Hematopoietic multipotent progenitor cell treated with erythropoietin and hydrocortisone succinate and interleukin-3 and kit ligand, for 17 days (in vitro differentiated cells): ENCODE results near the gene CIART.
A peak's percentile ranks its signal among the peaks of the same experiment; 100 is the strongest.
"Not testable (repeated sequence)": the region's sequence is repeated elsewhere in the genome, so short reads cannot be mapped to it uniquely, and the experiment has no call there.

Experiments used
- DNase-seq: peaks from one replicate; pipeline ENCODE4 v3.0.0-alpha.2; 2015; ENCODE audit warnings: low spot score

The CIART gene, protein sequence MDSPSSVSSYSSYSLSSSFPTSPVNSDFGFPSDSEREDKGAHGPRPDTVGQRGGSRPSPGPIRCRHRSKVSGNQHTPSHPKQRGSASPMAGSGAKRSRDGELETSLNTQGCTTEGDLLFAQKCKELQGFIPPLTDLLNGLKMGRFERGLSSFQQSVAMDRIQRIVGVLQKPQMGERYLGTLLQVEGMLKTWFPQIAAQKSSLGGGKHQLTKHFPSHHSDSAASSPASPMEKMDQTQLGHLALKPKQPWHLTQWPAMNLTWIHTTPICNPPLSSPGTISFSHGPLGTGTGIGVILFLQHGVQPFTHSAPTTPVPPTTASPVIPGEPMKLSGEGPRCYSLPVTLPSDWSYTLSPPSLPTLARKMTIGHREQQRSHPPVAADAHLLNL

DNA sequence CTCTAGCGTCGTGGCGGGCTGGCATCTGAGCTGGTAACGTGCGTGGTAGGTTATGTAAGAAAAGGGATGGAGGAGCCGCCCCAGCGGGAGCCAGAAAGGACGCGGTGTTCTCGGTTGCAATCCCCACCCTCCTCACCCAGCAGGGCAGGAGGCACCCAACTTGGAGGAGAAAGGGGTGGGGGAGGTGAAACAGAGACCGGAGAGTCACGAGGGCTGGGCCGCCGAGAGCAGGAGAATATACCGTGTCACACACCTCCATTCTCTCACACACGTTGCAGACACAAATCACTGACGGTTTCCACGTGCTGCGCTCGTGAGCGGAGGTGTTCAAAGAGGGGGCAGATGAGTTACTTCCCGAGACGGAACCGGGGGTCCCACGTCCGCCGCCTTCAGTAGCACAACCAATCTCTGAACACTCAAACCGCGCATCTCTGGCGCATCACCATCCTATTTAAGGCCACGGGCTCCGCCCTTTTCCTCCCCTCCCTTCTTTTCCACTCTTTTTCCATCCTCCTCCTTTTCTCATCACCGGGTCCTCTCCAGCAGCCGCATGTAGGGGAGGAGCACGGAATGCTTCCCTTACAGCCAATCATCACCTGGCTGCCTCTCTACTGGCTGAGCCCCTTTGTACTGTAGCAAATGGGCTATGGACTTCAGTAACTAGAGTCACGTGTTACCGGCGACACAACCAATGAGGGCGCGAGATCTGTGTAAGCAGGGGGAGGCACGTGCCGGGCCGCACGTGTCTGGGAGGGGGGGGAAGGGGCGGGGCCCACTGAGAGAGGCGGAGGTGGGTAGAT, at the start of gene CIART:
CIART (plus strand) TSS at position 797 of the 800 bp plus-strand sequence. CDS start 714 bp downstream, outside the sequence.
- DNase-seq: peak; percentile 86

DNA sequence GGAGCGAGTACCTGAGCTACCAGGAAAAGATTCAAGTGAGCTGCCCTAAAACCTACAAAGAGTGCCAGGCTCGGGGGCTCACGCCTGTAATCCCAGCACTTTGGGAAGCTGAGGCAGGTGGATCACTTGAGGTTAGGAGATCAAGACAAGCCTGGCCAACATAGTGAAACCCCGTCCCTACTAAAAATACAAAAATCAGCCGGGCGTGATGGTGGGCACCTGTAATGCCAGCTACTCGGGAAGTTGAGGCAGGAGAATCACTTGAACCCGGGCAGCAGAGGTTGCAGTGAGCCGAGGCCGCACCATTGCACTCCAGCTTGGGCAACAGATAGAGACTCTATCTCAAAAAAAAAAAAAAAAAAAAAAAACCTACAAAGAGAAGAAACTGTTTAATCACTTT, 49.4 kb upstream of the CIART start:
- DNase-seq: not testable (repeated sequence)

DNA sequence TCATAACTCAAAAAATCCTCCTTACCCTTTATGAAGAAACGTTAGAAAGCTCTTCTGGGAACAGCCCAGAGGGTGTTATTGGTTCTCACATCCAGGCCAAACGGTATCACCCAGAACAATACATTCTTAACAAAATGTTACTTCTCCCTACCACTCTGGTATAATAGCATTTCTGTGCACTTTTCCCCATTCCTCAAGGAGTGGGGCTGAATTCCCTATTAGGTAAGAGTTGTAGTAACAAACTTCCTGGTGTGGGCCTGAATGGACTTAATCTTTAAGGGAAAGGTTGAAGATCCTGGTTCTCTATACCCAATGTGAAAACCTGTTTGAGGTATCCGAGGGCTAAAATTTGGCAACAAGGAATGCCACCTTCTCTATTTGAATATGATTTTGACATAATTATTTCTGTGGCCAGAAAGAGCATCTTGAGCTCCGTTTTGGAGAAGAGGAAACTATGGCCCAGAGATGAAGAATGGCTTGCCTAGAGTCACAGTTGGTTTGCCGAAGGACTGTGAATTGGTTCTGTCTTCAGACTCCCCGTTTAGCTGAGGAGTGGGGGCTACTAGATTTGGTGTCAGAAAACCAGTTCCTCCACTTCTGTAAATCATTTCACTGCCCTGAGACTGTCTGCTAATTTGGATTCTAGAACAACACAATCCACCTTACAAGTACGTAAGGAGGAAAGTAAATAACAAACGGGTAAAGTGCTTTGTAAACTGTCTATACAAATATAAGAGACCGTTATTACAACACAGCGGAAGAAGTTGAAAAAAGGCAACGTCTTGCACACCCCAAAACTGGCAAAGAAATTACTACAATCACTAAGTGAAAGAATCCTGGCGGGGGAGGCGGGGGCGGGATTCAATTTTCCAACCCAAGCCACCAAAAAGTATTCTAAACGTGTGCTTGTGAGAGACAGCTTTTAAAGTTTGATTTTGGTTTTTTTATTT, 48.7 kb upstream of the CIART start:
- DNase-seq: peak; percentile 27

DNA sequence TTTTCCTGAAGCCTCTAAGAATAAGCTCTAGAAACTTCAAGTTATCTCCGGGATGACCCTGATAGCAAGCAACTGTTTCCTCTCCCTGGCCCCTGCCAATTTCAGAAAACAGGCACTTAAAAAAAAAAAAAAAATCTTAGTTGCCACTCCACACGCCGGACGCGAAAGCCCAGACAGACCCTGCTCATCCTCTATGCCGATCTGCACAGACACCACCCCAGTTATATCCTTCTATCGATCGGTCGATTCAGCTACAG, 48.1 kb upstream of the CIART start:
- no peak for DNase-seq

DNA sequence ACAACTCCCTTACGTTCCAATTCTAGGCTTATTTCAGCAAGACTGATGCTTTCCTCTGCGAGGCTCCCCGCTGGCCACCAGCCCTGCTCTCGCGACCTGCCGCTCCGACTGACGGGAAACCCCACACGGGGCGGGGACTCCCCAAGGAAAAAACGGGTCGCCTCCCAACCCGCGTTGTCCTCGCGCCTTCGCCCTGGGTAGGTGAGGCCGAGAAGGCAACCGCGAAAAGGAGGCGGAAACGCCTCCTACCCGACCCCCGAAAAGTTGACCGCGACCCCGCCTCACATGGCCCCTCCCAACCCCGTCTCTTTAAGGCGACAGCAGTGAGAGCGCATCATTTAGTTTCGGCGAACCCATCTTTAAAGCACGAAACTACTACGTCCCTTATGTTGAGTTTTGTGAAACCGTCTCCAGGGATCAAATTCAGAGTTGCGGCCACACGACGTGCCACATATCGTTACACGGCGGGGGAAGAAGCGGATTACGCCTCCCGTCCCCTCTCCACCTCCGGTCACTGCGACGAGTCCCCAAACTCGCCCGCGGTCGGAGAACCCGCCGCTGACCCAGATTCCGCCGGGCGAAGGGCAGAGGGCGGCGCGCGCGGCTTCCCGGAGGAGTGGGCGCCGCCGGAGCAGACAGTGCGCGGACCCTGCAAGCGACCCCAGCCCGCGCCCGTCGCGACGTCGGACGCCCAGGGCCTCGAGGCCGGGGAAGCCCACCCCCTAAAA, 47.6 kb upstream of the CIART start:
- peak; percentile 76 for DNase-seq

DNA sequence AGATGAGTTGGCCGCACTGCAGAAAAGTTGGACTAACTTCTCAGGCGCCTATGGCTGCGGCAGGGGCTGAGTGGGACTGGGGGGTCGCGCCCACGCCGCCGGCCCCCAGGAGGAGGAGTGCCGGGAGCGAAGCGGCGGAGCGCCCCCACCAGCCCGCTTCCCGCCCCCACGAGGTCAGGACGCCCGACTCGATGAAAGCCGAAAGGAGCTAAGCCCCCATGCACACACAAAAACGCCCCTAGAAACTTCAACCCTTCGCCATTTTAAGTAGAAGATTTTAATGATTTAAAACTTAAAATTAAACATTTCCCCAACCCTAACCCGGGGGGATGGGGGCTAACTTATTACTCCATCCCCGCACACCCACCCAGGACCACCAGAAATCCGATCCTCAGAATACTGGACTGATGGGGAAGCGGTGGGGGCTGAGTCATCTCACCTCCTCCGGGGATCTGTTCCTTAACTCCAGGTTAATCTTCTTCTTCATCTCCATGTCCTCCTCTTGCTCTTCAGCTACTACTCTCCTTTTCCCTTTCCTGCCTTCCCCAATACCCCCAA, 47.0 kb upstream of the CIART start:
- DNase-seq: no peak

DNA sequence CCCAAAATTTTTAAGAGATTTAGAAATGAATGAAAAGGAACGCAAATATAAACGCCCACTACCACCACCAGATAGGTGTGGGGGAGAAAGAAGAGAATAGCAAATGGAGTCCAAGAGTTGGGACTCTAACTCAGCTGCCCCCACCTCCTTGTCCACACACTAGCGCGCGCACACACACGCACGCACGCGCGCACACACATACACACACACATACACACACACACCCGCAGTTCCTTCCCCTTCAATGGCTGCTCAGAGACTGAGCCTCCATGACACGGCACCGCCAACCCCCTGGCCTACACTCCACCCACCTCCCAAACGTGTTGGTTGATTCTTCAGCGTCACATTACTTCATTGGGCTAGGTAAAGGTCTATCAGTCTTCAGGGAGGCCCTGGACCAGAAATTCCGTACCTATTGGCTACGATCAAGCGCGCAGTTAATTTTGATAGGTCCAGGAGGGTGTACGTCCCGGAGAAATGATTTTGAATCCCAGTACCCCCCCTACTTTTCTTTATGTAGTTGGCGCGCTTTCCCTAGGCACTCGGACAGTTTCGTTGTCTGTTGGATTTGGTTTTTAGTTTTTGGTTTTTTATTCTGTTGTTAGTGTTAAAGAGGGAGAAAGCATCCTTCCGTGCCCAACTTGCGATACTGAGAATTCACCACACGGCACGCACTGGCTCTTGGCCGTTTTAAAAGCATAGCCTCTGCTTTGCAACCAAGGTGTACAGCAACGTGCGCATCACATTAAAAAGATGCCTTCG, 46.3 kb upstream of the CIART start, which contains the start of gene ANP32E:
ANP32E (minus strand) TSS at position 261 of the 762 bp plus-strand sequence. CDS start 326 bp downstream, outside the sequence.
- peak; percentile 93 for DNase-seq

DNA sequence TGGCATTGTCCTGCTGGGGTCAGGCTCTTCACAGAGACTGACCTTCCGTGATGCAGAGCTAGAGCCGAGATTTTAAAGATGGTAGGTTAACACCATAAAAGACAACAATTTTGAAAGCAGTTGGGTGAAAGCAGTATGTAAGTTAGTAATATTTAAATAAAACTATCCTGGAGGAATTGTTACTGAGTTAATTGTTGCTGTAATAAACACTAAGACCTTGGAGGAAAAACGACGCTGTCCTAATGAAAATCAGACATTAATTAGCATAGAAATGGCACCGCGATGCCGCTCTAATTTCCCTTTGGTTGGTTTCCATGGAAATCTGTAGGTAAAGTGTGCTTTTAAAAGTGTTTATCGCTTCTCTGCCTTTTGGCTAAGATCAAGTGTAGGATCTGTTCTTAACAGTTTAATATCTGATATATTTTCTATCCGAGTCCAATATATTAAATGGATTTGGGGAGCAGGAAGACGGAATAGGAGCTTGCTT, 45.7 kb upstream of the CIART start:
- no peak for DNase-seq

DNA sequence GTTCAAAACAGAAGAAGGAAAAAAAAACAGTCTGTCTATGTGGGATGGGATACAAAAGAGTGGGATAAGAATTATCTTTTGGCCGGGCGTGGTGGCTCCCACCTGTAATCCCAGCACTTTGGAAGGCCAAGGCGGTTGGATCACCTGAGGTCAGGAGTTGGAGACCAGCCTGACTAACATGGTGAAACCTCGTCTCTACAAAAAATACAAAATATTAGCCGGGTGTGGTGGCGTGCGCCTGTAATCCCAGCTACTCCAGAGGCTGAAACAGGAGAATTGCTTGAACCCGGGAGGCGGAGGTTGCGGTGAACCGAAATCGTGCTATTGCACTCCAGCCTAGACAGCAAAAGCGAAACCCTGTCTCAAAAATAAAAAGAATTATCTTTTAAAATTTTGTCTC, 45.2 kb upstream of the CIART start:
- DNase-seq: not testable (repeated sequence)

DNA sequence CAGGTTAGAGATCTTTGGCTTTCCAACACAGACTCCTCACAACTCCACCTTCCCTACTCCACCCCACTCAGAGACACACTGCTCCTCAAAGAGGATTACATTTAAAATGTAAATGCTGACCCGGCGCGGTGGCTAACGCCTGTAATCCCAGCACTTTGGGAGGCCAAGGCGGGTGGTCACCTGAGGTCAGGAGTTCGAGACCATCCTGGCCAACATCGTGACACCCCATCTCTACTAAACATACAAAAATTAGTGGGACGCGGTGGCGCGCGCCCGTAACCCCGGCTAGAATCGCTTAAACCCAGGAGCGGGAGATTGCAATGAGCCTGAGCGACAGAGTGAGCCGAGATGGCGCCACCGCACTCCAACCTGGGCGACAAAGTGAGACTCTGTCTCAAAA, 44.6 kb upstream of the CIART start:
- no peak for DNase-seq

DNA sequence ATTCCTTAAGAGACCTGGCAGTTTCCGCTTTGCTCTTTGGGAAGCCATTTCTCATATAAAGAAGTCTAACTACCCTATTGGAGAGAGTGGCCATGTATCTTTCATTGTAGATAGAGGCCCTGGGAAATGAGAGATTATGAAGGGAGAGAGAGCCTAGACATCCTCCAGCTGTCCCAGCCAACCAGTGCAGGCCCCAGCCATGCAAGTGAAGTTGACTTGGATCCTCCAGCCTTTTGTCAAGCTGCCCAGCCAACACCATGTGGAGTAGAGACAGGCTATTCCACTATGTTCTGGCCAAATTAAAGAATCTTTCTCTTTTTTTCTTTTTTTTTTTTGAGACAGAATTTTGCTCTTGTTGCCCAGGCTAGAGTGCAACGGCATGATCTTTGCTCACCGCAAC, 39.4 kb upstream of the CIART start:
- DNase-seq: no peak

DNA sequence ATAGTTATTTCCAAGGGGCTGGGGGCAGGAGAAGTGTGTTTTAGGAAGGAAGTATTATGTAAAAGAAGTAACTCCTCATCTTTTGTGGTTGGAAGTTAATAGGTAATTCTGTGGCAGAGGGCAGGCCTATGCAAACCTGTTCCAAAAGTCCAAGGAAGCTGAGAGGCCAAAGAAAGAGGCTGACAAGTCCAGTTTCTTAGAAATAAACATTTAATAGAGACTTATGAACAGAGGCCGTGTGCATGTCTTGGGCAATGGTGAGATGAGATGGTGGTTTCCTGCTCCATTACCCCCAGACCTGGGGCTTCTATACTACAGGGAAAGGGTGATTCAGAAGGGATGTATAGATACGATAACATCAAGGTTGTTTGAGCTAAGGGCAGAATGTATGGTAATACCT, 32.4 kb upstream of the CIART start:
- DNase-seq: no peak

DNA sequence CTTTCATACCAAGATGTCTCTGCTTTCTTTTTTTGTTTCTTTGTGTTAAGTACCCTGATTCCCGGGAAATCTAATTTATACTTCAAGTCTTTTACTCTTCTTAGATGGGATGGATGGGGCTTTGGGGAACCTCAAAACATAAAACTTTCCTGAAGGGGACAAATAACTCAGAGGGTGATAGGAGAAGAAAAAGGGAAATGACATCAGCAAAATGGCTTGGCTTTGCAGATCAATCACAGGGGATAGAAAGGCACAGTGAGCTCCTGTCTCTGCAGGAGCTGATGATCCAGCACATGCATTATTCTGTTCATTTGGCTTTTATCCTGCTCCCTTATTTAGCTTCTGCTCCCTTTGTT, 26.2 kb upstream of the CIART start:
- DNase-seq: no peak

DNA sequence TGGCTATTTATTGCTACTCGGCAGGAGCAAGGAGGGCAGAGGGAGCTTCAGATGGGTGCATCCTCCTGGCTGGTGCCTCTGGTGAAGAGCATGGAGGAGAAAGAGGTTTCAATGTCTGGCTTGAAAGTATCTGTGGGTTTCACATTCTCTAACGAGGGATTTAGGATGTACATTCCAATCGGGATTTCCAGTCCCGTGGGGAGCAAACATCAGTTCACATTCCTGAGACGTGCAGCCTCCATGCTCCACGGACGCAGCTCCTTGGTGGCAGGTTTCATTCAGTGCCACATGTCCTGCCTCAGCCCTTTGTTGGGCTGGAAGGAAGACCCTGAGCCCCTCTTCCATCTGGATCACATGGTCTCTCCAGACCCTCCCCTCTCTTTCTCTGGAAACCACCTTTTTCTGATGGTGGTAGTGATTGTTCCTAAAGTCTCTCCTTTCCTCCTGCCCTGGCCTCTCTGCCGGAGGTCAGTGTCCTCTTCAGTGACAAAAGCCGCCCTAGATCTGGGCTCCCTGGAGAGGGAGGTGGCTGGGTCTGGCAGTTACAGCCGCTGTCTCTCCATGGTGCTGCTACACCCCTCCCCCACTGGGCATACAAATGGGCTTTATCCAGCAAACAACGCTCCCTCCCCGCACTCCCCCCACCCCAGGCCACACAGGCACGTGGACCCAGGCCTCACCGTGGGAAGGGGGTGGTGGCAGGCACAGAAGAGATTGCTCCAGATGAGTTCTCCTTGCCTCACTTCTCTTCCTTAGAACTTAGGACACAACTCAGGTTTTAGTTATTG, 25.6 kb upstream of the CIART start:
- DNase-seq: no peak

DNA sequence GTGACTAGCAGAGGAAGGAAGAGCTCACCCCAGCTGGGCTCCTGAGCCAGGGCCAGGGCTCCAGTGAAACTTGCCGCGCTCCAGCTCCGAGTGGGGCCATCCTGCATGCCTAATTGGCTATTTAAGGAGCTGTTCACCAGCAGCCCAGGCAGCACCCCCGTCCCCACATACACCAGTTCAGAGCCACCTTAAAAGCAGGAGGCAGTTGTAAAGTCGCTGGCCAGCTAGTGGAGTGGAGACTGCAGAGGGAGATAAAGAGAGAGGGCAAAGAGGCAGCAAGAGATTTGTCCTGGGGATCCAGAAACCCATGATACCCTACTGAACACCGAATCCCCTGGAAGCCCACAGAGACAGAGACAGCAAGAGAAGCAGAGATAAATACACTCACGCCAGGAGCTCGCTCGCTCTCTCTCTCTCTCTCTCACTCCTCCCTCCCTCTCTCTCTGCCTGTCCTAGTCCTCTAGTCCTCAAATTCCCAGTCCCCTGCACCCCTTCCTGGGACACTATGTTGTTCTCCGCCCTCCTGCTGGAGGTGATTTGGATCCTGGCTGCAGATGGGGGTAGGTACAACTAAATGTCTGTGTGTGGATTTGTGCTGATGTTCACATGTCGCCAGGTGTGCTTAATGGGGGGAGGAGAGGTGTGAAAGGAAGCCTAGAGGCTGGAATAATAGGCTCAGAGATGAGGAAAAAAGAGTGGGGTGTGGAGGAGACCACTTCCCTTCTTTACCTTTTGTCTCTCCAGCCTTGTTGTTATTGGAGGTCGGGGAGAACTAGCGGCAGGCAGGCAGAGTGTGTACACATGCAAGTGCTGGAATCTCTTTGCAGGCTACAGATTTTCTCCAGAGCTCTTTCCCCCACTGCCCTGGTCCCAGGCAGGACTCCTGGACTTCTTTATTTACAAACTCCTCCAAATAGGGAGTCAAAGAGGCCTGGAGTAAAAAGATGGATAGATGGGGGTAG, 24.4 kb upstream of the CIART start, which contains the start of gene CA14:
CA14 (plus strand) TSS at position 151 of the 962 bp plus-strand sequence; CDS start at position 506, 355 bp downstream.
- no peak for DNase-seq

DNA sequence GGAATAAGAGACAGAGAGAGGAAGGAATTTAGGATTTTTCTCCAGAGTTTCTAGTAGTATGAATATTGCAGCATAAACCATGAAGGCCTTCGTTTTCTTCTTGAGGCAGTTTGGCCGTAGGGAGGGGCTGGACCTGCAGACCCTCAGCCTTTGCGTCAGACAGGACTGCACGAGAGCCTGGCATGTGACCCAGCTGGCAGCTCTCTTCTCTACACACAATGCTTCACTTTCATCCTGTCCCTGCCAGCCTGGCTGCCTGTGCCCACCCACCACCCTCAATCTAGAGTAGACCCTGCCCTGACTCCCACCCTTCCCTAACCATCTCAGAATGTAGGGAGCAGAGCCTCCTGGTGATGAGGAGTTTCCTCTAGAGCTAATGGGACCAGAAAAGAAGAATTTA, 23.1 kb upstream of the CIART start:
- no peak for DNase-seq

DNA sequence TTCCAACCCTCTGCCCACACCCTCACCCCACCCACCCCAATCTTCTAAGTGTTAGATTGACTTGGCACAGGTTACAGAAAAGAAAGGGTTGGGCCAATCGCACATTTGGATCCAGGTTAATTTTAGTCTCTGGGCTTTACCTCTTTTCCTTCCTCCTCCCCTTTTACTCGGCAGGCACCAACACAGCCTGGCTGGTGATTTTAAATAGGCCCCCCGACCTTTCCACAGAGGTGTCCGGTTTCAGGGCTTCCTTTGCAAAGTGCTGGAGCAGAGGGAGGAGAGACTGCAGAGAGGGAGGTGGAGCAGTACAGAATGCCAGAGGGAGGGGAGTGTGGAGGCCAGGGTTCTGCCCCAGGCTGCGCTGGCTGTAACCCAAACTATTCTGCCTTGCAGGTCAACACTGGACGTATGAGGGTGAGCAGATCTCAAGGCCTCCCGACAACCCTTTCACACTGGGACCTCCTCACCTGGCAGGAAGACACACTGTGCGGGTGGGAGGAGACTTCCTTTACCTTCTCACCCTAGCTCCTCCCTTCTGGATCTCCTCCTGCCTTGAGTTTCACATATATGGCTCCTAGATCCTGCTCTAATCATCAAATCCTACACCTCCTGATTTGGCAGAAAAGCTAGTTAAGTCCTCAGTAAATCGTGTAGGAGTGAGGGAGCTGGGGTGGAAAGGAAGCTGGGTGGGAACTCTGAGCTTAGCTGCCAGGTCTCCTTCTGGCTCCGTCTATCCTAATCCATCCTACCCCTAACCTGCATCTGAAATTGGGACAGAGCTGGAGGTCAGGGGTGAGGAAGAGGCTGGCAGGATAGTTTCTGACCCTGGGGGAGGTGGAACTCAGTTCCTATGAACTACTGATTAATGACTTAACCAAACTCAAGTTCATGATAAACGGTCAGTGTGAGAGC, 22.3 kb upstream of the CIART start:
- no peak for DNase-seq
